ENCODE data around the gene EPB41L4B.

The EPB41L4B gene

DNA sequence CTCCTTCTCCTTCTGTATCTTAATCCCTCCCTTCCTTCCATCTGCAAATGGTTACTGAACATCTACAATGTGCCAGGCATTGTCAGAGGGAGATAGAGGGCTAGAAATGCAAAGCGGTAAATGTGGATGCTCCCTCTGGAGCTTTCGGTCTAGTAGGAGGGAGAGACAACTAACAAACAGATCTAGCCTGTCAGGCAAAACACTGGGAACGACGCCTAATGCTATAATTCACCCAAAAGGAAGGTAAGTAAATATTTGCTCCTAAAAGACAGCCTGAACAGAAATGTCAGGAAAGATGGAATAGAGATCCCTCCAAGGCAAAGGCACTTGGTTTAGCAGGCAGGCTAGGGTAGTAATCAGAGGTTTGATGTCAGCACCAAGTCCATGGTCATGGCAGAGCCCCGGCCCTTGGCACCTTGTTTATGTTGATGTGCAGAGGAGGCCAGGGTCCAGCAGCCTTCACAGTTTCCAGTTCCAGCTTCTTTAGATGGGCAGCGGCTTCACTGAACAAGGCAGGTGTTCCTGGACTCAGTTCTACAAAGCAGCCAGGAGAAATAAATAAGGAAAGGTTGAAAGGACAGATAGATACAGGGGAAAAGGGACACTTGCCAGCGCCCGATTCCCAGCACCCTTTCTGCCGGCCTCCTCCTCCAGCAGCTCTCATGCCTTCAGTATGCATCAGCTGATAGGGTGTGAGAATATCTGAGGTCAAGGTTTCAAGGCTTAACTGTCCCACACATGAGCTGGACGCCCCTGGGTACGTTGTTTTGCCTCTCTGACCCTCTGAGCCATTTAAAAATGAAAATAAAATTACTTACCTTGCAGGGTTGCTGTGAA is 107.4 kb downstream of the EPB41L4B start:
- FAIRE-seq (no peak), DNase-seq (ENCODE audit: insufficient read length, low spot score) (no peak)
- no peak for TF ChIP-seq POLR2AphosphoS5 (IDR thresholded peaks at IDR 0.05; ENCODE audit: low read depth, low read length)
- TF ChIP-seq TAF1 (IDR thresholded peaks at IDR 0.05; ENCODE audit: low read depth, low read length): no peak
- no peak for TF ChIP-seq POLR2A (IDR thresholded peaks at IDR 0.05; ENCODE audit: low read depth, low read length)
- TF ChIP-seq POU2F2 (IDR thresholded peaks at IDR 0.05; ENCODE audit: low read depth, low read length): no peak
- no peak for TF ChIP-seq SPI1 (IDR thresholded peaks at IDR 0.05; ENCODE audit: low read depth, low read length)
- TF ChIP-seq PAX5 (IDR thresholded peaks at IDR 0.05; ENCODE audit: insufficient read depth, low read length, severe bottlenecking): no peak

DNA sequence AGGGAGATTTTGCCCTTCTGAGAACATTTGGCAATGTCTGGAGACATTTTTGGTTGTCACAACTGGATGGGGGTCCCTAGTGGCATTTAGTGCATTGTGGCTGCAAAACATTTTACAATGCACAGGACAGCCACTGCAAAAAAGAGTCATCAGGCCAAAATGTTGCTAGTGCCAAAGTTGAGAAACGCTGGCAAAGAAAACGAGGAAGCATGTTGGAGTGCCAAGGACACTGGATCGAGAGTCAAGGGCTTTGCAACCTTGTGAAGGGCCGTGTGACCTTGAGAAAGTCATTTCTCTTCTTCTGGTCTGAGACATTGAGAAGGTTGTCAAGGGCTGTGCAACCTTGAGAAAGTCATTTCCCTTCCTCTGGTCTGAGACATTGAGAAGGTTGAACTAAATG is 108.1 kb downstream of the EPB41L4B start:
- no peak for FAIRE-seq
- DNase-seq (ENCODE audit: insufficient read length, low spot score): no peak
- TF ChIP-seq POLR2A (IDR thresholded peaks at IDR 0.05; ENCODE audit: low read depth, low read length) (no peak), SPI1 (IDR thresholded peaks at IDR 0.05; ENCODE audit: low read depth, low read length) (no peak), POU2F2 (IDR thresholded peaks at IDR 0.05; ENCODE audit: low read depth, low read length) (no peak), TAF1 (IDR thresholded peaks at IDR 0.05; ENCODE audit: low read depth, low read length) (no peak), POLR2AphosphoS5 (IDR thresholded peaks at IDR 0.05; ENCODE audit: low read depth, low read length) (no peak), PAX5 (IDR thresholded peaks at IDR 0.05; ENCODE audit: insufficient read depth, low read length, severe bottlenecking) (no peak)

DNA sequence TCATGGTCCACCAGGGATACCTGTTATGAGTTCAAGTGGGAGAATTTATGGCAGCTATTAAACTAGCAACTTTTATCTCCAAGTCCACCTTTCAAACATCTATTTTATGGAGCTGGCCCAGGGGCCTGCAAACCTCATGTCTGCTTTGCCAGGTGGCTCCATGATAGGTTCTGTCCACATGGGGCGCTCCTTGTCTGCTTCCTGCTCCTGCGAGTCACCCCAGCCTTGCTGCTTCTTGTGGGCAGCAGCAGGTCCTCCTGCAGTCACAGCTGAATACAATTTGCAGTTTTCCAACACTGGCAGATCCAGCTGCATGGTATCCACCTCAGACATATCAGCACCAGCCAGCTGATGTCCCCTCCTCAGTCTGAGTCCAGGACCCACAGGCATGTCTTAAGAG is 114.2 kb downstream of the EPB41L4B start:
- TF ChIP-seq POU2F2 (IDR thresholded peaks at IDR 0.05; ENCODE audit: low read depth, low read length): no peak
- no peak for TF ChIP-seq POLR2A (IDR thresholded peaks at IDR 0.05; ENCODE audit: low read depth, low read length)
- TF ChIP-seq POLR2AphosphoS5 (IDR thresholded peaks at IDR 0.05; ENCODE audit: low read depth, low read length): no peak
- TF ChIP-seq SPI1 (IDR thresholded peaks at IDR 0.05; ENCODE audit: low read depth, low read length): no peak
- no peak for TF ChIP-seq PAX5 (IDR thresholded peaks at IDR 0.05; ENCODE audit: insufficient read depth, low read length, severe bottlenecking)
- no peak for TF ChIP-seq TAF1 (IDR thresholded peaks at IDR 0.05; ENCODE audit: low read depth, low read length)
- DNase-seq (ENCODE audit: insufficient read length, low spot score) (no peak), FAIRE-seq (no peak)

DNA sequence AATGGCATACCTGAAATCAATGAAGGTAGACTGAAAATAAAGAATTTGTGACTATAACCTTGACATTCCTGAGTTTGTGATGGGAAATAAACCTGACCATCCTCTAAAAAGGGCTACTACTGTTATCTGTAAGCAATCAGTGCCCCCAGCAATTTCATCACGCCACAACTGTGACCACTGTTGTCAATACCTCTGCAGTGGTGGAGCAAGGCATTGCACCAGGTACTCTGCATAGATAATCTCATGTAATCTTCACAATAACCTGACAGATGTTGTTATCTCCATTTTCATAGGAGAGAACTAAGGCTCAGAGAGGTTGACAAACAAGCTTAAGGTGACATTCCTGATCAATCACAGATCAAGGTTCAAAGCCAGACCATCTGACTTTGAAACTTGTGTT is 115.3 kb downstream of the EPB41L4B start:
- FAIRE-seq (no peak), DNase-seq (ENCODE audit: insufficient read length, low spot score) (no peak)
- TF ChIP-seq POU2F2 (IDR thresholded peaks at IDR 0.05; ENCODE audit: low read depth, low read length) (no peak), SPI1 (IDR thresholded peaks at IDR 0.05; ENCODE audit: low read depth, low read length) (no peak), POLR2AphosphoS5 (IDR thresholded peaks at IDR 0.05; ENCODE audit: low read depth, low read length) (no peak), TAF1 (IDR thresholded peaks at IDR 0.05; ENCODE audit: low read depth, low read length) (no peak), PAX5 (IDR thresholded peaks at IDR 0.05; ENCODE audit: insufficient read depth, low read length, severe bottlenecking) (no peak), POLR2A (IDR thresholded peaks at IDR 0.05; ENCODE audit: low read depth, low read length) (no peak)

DNA sequence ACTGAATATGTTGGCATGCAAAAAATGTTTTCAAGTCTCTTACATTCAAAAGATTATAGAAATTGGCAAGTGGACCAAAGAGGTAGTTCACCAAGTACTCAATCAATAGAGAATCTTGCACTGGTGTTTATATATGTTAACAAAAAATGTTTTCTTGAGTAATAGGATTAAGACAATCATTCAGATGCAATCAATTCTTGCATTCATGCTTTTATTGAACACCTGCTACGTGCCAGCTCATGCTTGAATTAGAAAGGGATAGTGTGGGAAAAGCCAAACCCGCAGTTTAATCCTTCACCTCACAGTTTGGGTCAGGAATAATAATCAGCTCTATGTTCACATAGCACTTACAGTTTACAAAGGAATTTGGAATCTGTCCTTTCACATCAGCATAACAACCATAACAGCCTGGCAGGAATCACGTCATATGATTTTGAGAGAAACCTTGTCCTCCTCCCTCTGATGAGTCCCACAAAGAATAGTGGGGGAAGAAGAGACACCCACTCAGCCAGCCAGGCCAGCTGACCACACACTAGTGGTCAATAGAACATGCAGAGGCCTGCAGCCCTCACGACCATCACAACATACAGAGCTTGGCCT is 117.0 kb downstream of the EPB41L4B start:
- no peak for DNase-seq (ENCODE audit: insufficient read length, low spot score)
- no peak for FAIRE-seq
- TF ChIP-seq TAF1 (IDR thresholded peaks at IDR 0.05; ENCODE audit: low read depth, low read length): no peak
- TF ChIP-seq POU2F2 (IDR thresholded peaks at IDR 0.05; ENCODE audit: low read depth, low read length): no peak
- no peak for TF ChIP-seq POLR2A (IDR thresholded peaks at IDR 0.05; ENCODE audit: low read depth, low read length)
- TF ChIP-seq PAX5 (IDR thresholded peaks at IDR 0.05; ENCODE audit: insufficient read depth, low read length, severe bottlenecking): no peak
- no peak for TF ChIP-seq SPI1 (IDR thresholded peaks at IDR 0.05; ENCODE audit: low read depth, low read length)
- TF ChIP-seq POLR2AphosphoS5 (IDR thresholded peaks at IDR 0.05; ENCODE audit: low read depth, low read length): no peak

DNA sequence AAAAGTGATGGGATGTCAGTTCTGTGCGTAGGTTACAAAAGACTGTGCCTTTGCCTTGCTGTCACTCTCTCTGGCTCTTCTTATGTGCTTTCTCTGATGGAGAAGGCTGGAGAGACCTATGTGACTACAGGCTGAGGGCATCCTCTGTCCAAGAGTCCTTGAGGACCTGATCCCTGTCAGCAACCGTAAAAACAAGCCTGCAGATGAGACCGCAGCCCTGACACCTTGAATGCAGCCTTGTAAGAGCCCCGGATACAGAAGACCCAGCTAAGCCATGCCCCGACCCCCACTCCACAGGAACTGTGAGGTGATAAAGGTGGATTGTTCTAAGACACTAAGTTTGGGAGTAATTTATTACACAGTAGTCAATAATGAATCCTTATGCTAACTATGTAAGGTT is 121.2 kb downstream of the EPB41L4B start:
- TF ChIP-seq PAX5 (IDR thresholded peaks at IDR 0.05; ENCODE audit: insufficient read depth, low read length, severe bottlenecking) (no peak), POLR2AphosphoS5 (IDR thresholded peaks at IDR 0.05; ENCODE audit: low read depth, low read length) (no peak), TAF1 (IDR thresholded peaks at IDR 0.05; ENCODE audit: low read depth, low read length) (no peak), SPI1 (IDR thresholded peaks at IDR 0.05; ENCODE audit: low read depth, low read length) (no peak), POLR2A (IDR thresholded peaks at IDR 0.05; ENCODE audit: low read depth, low read length) (no peak), POU2F2 (IDR thresholded peaks at IDR 0.05; ENCODE audit: low read depth, low read length) (no peak)
- DNase-seq (ENCODE audit: insufficient read length, low spot score) (no peak), FAIRE-seq (no peak)

DNA sequence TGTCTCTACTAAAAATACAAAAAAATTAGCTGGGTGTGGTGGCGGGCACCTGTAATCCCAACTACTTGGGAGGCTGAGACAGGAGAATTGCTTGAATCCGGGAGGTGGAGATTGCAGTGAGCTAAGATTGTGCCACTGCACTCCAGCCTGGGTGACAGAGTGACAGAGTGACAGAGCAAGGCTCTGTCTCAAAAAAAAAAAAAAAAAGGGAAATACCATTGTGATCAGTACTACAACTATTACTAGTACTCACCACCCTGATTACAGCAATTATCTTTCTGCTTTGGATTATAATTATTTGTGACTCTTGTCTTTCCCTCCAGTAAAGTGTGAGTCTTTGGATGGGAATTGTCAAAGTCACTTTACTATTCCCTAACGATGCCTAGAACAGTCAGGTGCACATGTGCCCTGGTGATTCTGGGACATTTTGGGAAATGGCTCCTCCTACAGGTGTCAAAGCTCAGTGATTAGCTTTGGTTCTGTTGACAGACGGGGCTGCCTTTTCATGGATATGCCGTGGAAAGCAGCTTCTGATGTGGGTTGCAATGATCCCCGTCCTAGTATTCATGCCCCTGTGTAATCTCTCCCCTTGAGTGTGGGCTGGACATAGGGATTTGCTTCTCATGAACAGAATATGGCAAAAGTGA is 122.0 kb downstream of the EPB41L4B start:
- FAIRE-seq (no peak), DNase-seq (ENCODE audit: insufficient read length, low spot score) (no peak)
- TF ChIP-seq TAF1 (IDR thresholded peaks at IDR 0.05; ENCODE audit: low read depth, low read length): no peak
- TF ChIP-seq PAX5 (IDR thresholded peaks at IDR 0.05; ENCODE audit: insufficient read depth, low read length, severe bottlenecking): no peak

DNA sequence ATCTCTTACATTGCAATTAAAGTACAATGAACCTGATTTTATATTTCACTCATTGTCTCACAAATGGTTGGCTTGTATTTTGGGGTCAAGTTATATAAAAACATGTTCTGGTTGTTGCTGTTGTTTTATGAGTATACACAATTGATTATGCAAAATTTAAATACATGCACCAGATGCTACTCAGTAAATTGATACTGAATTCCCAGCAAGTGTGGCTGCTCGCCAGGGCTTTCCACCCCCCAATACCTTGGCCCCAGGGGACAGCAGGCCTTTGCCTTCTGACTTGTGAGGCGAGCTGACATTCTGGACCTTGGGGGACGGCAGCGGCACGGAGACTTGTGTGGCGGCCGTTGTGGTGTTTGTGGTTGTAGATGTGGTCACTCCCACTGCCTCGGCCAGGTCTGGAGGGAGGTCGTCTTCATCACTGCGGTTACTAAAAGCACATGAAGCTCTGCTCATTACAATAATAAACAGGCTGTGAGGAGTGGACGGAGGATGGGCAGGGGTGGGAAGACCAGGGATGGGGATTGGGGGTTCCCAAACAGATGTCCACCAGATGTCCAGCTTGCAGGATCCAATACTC is 126.8 kb downstream of the EPB41L4B start:
- DNase-seq (ENCODE audit: insufficient read length, low spot score): no peak
- FAIRE-seq: no peak
- TF ChIP-seq SPI1 (IDR thresholded peaks at IDR 0.05; ENCODE audit: low read depth, low read length): no peak
- no peak for TF ChIP-seq POU2F2 (IDR thresholded peaks at IDR 0.05; ENCODE audit: low read depth, low read length)
- no peak for TF ChIP-seq TAF1 (IDR thresholded peaks at IDR 0.05; ENCODE audit: low read depth, low read length)
- TF ChIP-seq PAX5 (IDR thresholded peaks at IDR 0.05; ENCODE audit: insufficient read depth, low read length, severe bottlenecking): no peak
- no peak for TF ChIP-seq POLR2A (IDR thresholded peaks at IDR 0.05; ENCODE audit: low read depth, low read length)
- TF ChIP-seq POLR2AphosphoS5 (IDR thresholded peaks at IDR 0.05; ENCODE audit: low read depth, low read length): no peak

Measured in GM12891 (cell line).